ENCODE results near the gene NEUROD4. TPM values are rescaled to one million over a fixed set of nuclear protein-coding genes. Genes with fewer than 3 reads are reported as not detected.

NEUROD4 gene
- total RNA-seq, 4 donors from 2014 or later, result not detected

DNA sequence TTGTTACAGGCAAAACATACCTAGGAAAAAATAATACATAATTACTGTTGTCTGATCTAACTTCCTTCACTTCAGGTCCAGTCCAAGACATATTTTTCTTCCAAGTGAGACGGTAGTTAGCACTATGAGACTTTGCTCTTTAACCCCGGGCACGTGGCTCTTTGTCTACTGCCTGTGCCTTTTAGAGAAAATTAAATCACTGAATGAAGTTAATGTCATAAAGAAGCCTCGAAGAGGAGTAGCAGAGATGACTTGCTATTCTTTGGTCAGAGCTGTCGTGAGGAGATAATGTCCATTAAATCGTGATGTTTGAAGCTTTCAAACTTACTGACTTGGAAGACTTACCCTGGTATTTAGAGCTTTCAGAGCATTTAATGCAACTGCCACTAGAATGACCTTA, 43.9 kb upstream of the NEUROD4 start:
- Histone ChIP-seq H3K4me3 (no peak overlapping the region), H3K9me3 (no peaks in the 10 kb centered on the region), H3K27ac (peak overlapping the region in 1 of 4 donors; percentile 49), H3K27me3 (no peaks in the 10 kb centered on the region), H3K36me3 (no peaks in the 10 kb centered on the region), H3K4me1 (peaks cover 0 to 33% (median 0%) of the 10 kb centered on the region in 4 donors)
- 28 to 34% methylated on average over 6 of the region's 6 CpGs for WGBS, 2 donors
- TF ChIP-seq POLR2A (IDR thresholded peaks at IDR 0.05), result no peak
- TF ChIP-seq EP300 (IDR thresholded peaks at IDR 0.05), result no peak
- TF ChIP-seq, protein P1, sequence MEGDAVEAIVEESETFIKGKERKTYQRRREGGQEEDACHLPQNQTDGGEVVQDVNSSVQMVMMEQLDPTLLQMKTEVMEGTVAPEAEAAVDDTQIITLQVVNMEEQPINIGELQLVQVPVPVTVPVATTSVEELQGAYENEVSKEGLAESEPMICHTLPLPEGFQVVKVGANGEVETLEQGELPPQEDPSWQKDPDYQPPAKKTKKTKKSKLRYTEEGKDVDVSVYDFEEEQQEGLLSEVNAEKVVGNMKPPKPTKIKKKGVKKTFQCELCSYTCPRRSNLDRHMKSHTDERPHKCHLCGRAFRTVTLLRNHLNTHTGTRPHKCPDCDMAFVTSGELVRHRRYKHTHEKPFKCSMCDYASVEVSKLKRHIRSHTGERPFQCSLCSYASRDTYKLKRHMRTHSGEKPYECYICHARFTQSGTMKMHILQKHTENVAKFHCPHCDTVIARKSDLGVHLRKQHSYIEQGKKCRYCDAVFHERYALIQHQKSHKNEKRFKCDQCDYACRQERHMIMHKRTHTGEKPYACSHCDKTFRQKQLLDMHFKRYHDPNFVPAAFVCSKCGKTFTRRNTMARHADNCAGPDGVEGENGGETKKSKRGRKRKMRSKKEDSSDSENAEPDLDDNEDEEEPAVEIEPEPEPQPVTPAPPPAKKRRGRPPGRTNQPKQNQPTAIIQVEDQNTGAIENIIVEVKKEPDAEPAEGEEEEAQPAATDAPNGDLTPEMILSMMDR (IDR thresholded peaks at IDR 0.05), result no peak
- no peak for DNase-seq (ENCODE audit: low spot score in 2 of 2)

DNA sequence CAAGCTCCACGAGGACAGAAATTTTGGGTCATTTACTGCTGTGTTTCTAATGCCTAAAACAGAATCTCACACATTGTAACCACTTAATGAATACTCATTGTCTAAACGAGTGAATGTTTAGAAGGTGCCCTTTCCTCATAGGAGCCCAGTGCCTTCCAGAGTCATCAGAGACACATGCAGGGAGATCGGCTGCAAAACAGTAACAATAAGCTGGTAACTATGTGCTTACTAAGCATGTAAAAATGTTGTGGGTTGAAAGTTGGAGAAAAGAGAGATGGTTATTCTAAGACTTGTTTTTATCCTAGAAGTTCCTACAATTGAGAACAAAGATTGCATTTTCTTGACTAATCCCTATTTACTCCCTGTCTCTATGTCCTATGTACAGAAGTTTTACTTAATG, 42.6 kb upstream of the NEUROD4 start:
- Histone ChIP-seq H3K27ac (peak overlapping the region in 1 of 4 donors; percentile 49), H3K9me3 (no peaks in the 10 kb centered on the region), H3K36me3 (no peaks in the 10 kb centered on the region), H3K4me3 (no peak overlapping the region), H3K27me3 (no peaks in the 10 kb centered on the region), H3K4me1 (peaks cover 0 to 33% (median 0%) of the 10 kb centered on the region in 4 donors)
- 20 to 33% methylated on average over 3 of the region's 3 CpGs for WGBS, 2 donors
- DNase-seq (ENCODE audit: low spot score in 2 of 2), result no peak
- TF ChIP-seq, protein P1 (IDR thresholded peaks at IDR 0.05), result no peak
- TF ChIP-seq POLR2A (IDR thresholded peaks at IDR 0.05) (no peak), EP300 (IDR thresholded peaks at IDR 0.05) (no peak)

DNA sequence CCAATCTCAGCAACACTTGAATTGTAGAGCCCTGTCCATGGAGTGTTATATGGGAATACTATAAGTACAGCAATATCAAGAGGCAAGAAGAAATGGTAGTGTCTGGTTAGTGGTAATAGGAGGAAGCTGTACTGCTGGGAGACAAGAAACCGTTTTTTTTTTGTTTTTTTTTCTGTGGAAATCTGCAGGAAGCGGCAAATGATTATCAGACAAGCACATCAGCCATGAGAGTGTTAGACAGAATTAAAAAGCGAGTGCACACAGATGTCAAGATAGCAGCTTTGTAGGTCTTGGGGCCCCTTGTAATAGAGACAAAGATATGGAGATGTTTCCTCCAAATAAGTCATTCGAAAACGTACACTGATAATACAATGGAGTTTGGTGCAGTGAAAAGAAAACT, 41.9 kb upstream of the NEUROD4 start:
- Histone ChIP-seq H3K4me3 (no peak overlapping the region), H3K27me3 (no peaks in the 10 kb centered on the region), H3K36me3 (no peaks in the 10 kb centered on the region), H3K27ac (no peak overlapping the region), H3K4me1 (peaks cover 0 to 33% (median 0%) of the 10 kb centered on the region in 4 donors), H3K9me3 (no peaks in the 10 kb centered on the region)
- WGBS, 2 donors, result 74 to 81% methylated on average over 5 of the region's 5 CpGs
- no peak for TF ChIP-seq EP300 (IDR thresholded peaks at IDR 0.05)
- TF ChIP-seq, protein P1 (IDR thresholded peaks at IDR 0.05), result no peak
- no peak for TF ChIP-seq POLR2A (IDR thresholded peaks at IDR 0.05)
- no peak for DNase-seq (ENCODE audit: low spot score in 2 of 2)

DNA sequence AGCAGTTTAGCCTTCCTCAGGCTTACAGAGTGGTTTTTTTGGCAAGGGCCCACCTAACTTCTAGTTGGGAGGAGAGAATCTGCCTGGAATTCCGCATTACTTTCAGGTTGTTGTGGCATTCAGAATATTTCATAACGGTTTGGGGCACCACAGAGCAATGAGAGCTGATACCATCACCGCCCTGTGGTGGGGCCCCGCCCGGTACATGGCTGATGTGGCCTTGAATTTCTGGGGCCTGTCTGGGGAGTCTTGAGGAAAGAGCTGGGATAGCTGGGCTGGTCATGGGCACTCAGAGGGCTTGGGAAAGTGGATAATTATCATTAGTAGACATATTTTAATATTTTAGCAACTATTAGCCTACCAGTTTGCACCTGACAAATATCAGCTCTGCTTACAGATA, 39.4 kb upstream of the NEUROD4 start:
- TF ChIP-seq POLR2A (IDR thresholded peaks at IDR 0.05) (no peak), EP300 (IDR thresholded peaks at IDR 0.05) (no peak)
- TF ChIP-seq, protein P1 (IDR thresholded peaks at IDR 0.05), result no peak
- Histone ChIP-seq H3K36me3 (no peaks in the 10 kb centered on the region), H3K27ac (no peak overlapping the region), H3K4me1 (peaks cover 0 to 28% (median 0%) of the 10 kb centered on the region in 4 donors), H3K27me3 (no peaks in the 10 kb centered on the region), H3K9me3 (no peaks in the 10 kb centered on the region), H3K4me3 (no peak overlapping the region)
- DNase-seq (ENCODE audit: low spot score in 2 of 2), result no peak
- 74 to 86% methylated on average over 5 of the region's 5 CpGs for WGBS, 2 donors

DNA sequence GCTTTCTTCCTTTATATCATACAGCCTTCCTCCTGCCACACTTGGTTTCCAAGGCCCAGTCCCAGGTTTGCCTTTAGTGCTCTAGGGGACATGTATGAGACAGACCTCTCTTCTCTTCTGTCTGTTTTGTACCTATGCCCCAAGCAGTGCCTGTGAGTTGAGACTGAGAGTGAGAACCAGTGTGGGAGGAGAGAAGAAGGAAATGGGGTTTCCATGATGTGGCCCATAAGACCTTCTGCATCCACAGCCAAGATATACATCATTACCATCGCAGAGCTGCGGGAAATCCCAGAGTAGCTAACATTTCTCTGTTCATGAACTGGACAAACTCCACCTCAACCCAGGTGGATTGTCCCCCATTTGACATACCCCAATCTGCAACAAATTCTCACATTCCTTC, 38.0 kb upstream of the NEUROD4 start:
- Histone ChIP-seq H3K4me3 (no peak overlapping the region), H3K27ac (no peak overlapping the region), H3K36me3 (no peaks in the 10 kb centered on the region), H3K27me3 (no peaks in the 10 kb centered on the region), H3K9me3 (no peaks in the 10 kb centered on the region), H3K4me1 (peaks cover 0 to 15% (median 0%) of the 10 kb centered on the region in 4 donors)
- WGBS, 2 donors, result 79 to 82% methylated on average over 2 of the region's 2 CpGs
- TF ChIP-seq, protein P1 (IDR thresholded peaks at IDR 0.05), result no peak
- TF ChIP-seq EP300 (IDR thresholded peaks at IDR 0.05) (no peak), POLR2A (IDR thresholded peaks at IDR 0.05) (no peak)
- no peak for DNase-seq (ENCODE audit: low spot score in 2 of 2)

All from tibial nerve (tissue), 4 donors.